Activated CD8-positive, alpha-beta memory T cell treated with anti-CD3 and anti-CD28 coated beads, Interleukin-2, amount 50 U/mL, for 48 hours (primary cell): ENCODE results near the gene FXYD2.

Experiments
- DNase-seq: peaks from one replicate; pipeline ENCODE4 v3.0.0-alpha.2; 2020

The FXYD2 gene

GRCh38 chr11:117834838-117835443, 10.4 kb upstream of the FXYD2 start:
- no peak for DNase-seq

GRCh38 chr11:117834068-117834810, 9.7 kb upstream of the FXYD2 start:
- DNase-seq: peak; percentile 38

GRCh38 chr11:117833401-117833891, 8.9 kb upstream of the FXYD2 start:
- DNase-seq: peak; percentile 51

GRCh38 chr11:117832511-117832910, 8.0 kb upstream of the FXYD2 start:
- DNase-seq: peak; percentile 38

- peak; percentile 40 for DNase-seq
Observed at GRCh38 chr11:117831661-117832415, 7.3 kb upstream of the FXYD2 start.

GRCh38 chr11:117830674-117831351, 6.3 kb upstream of the FXYD2 start:
- peak; percentile 58 for DNase-seq

GRCh38 chr11:117830072-117830471, 5.5 kb upstream of the FXYD2 start:
- peak; percentile 48 for DNase-seq

GRCh38 chr11:117829369-117829725, 4.8 kb upstream of the FXYD2 start:
- peak; percentile 50 for DNase-seq

- DNase-seq: peak; percentile 90
Observed at GRCh38 chr11:117828611-117829368, 4.2 kb upstream of the FXYD2 start.

- peak; percentile 58 for DNase-seq
Observed at GRCh38 chr11:117827521-117828511, 3.3 kb upstream of the FXYD2 start.

- DNase-seq: no peak
Observed at GRCh38 chr11:117826832-117827231, 2.3 kb upstream of the FXYD2 start.

GRCh38 chr11:117826190-117826570, 1.6 kb upstream of the FXYD2 start:
- no peak for DNase-seq

- peak; percentile 44 for DNase-seq
Observed at GRCh38 chr11:117825538-117826189, 1.1 kb upstream of the FXYD2 start.

- peak; percentile 68 for DNase-seq
Observed at GRCh38 chr11:117823946-117824420, 561 bp downstream of the FXYD2 start.

GRCh38 chr11:117823294-117823945, 1.1 kb downstream of the FXYD2 start:
- DNase-seq: peak; percentile 73

GRCh38 chr11:117822074-117823033, 2.2 kb downstream of the FXYD2 start:
- peak; percentile 82 for DNase-seq

GRCh38 chr11:117821431-117821830, 3.1 kb downstream of the FXYD2 start:
- no peak for DNase-seq

- no peak for DNase-seq
Observed at GRCh38 chr11:117820516-117820915, 4.0 kb downstream of the FXYD2 start.

- no peak for DNase-seq
Observed at GRCh38 chr11:117820071-117820470, 4.5 kb downstream of the FXYD2 start.
